Adrenal gland (tissue), 5 donors: ENCODE data around the gene FTH1.

Source experiments
- CTCF ChIP-seq, 6 experiments: fragments of 450-650 bp in 4 of 6; fragments of 200-600 bp in 2 of 6; sonication (generic) in 1 of 6; IDR thresholded peaks; 1 replicate in 5 of 6; 2 replicates in 1 of 6; pipeline versions ENCODE4 v1.5.1 to v1.8.0; 2016 to 2021; ENCODE audit warnings: antibody characterized with exemption in 6 of 6, mild to moderate bottlenecking in 2 of 6, moderate library complexity in 1 of 6
- POLR2A ChIP-seq, 2 donors: fragments of 450-650 bp; IDR thresholded peaks; one replicate each; pipeline ENCODE4 v1.6.1; 2017; ENCODE audit warnings: antibody characterized with exemption in 2 of 2, mild to moderate bottlenecking in 2 of 2, moderate library complexity in 1 of 2
- donor health status: DM: no; HTN: no; CAD: no.

- TF ChIP-seq CTCF (IDR thresholded peaks at IDR 0.05) (peak in 2 of 6 experiments; percentile 15 to 29), POLR2A (IDR thresholded peaks at IDR 0.05) (no peak)
These were observed 12.5 kb downstream of the FTH1 start for GRCh38 chr11:61954851-61955421.
